ENCODE data around the gene HSPB8.
"Not testable (repeated sequence)": the region's sequence is repeated elsewhere in the genome, so short reads cannot be mapped to it uniquely, and the experiment has no call there.

The HSPB8 gene

GRCh38 chr12:119207063-119207560, 28.4 kb downstream of the HSPB8 start:
- no peak for DNase-seq

GRCh38 chr12:119208626-119209061, 29.9 kb downstream of the HSPB8 start:
- no peak for DNase-seq

GRCh38 chr12:119211884-119212283, 33.2 kb downstream of the HSPB8 start:
- DNase-seq = no peak

GRCh38 chr12:119216084-119216483, 37.4 kb downstream of the HSPB8 start:
- no peak for DNase-seq

- not testable (repeated sequence) for DNase-seq
Observed at GRCh38 chr12:119218875-119219274, 40.1 kb downstream of the HSPB8 start.

- DNase-seq = no peak
Observed at GRCh38 chr12:119222222-119222951, 43.7 kb downstream of the HSPB8 start.

- no peak for DNase-seq
Observed at GRCh38 chr12:119225454-119225853, 46.7 kb downstream of the HSPB8 start.

- no peak for DNase-seq
Observed at GRCh38 chr12:119227292-119227691, 48.6 kb downstream of the HSPB8 start.

GRCh38 chr12:119229205-119229604, 50.5 kb downstream of the HSPB8 start:
- DNase-seq = no peak

GRCh38 chr12:119229837-119230236, 51.1 kb downstream of the HSPB8 start:
- DNase-seq = no peak

- no peak for DNase-seq
Observed at GRCh38 chr12:119230807-119231206, 52.1 kb downstream of the HSPB8 start.

GRCh38 chr12:119231774-119232173, 53.0 kb downstream of the HSPB8 start:
- no peak for DNase-seq

GRCh38 chr12:119235197-119235751, 56.5 kb downstream of the HSPB8 start:
- no peak for DNase-seq

- no peak for DNase-seq
Observed at GRCh38 chr12:119236372-119236771, 57.6 kb downstream of the HSPB8 start.

GRCh38 chr12:119239040-119239439, 60.3 kb downstream of the HSPB8 start:
- DNase-seq = no peak

GRCh38 chr12:119241049-119241448, 62.3 kb downstream of the HSPB8 start:
- DNase-seq = no peak

GRCh38 chr12:119241580-119242169, 62.9 kb downstream of the HSPB8 start:
- DNase-seq = no peak
